HFFc6 (cell line): ENCODE data around the gene FAM131A. TPM values are rescaled to one million over a fixed set of nuclear protein-coding genes. Genes with fewer than 3 reads are reported as not detected.

Experiments
- DNase-seq: peaks from one replicate; pipeline ENCODE4 v3.0.0-alpha.2; 2018
- H3K27ac Mint-ChIP-seq: 2 replicates; pipeline ENCODE4 v1.8.0; 2020; ENCODE audit warnings: mild to moderate bottlenecking, mixed read lengths
- H3K27me3 Mint-ChIP-seq: 2 replicates; pipeline ENCODE4 v1.8.0; 2021; ENCODE audit warnings: mild to moderate bottlenecking, moderate library complexity, mixed read lengths; ENCODE audit not compliant: insufficient read depth
- H3K36me3 Mint-ChIP-seq: 2 replicates; pipeline ENCODE4 v1.8.0; 2021; ENCODE audit warnings: low read depth, mixed read lengths
- H3K4me1 Mint-ChIP-seq: 2 replicates; pipeline ENCODE4 v1.8.0; 2020; ENCODE audit warnings: low read depth, mixed read lengths
- H3K4me3 Mint-ChIP-seq: 2 replicates; pipeline ENCODE4 v1.8.0; 2020; ENCODE audit warnings: mild to moderate bottlenecking, moderate library complexity, mixed read lengths
- H3K9me3 Mint-ChIP-seq: 2 replicates; pipeline ENCODE4 v1.8.0; 2020; ENCODE audit warnings: mild to moderate bottlenecking, mixed read lengths
- total RNA-seq, 6 experiments: library from RNA; stranded (reverse); fragmentation: NEBNext Ultra II Directional; extraction: Animal tissue kit (Norgen Biotek cat#: 25700); gene quantifications; 2 replicates in 1 of 6; 3 replicates in 5 of 6; pipeline ENCODE4 v1.2.3, GENCODE V29; 2021
- TF ChIP-seq, protein P1 (sequence below): fragments of 200-600 bp; sonication (generic); IDR thresholded peaks from 2 replicates; pipeline ENCODE4 v1.5.0; 2021; ENCODE audit warnings: antibody characterized with exemption, mild to moderate bottlenecking

Gene FAM131A
- total RNA-seq, 6 experiments from 2014 or later = 11.2 to 13.6 (median 11.9) TPM

DNA sequence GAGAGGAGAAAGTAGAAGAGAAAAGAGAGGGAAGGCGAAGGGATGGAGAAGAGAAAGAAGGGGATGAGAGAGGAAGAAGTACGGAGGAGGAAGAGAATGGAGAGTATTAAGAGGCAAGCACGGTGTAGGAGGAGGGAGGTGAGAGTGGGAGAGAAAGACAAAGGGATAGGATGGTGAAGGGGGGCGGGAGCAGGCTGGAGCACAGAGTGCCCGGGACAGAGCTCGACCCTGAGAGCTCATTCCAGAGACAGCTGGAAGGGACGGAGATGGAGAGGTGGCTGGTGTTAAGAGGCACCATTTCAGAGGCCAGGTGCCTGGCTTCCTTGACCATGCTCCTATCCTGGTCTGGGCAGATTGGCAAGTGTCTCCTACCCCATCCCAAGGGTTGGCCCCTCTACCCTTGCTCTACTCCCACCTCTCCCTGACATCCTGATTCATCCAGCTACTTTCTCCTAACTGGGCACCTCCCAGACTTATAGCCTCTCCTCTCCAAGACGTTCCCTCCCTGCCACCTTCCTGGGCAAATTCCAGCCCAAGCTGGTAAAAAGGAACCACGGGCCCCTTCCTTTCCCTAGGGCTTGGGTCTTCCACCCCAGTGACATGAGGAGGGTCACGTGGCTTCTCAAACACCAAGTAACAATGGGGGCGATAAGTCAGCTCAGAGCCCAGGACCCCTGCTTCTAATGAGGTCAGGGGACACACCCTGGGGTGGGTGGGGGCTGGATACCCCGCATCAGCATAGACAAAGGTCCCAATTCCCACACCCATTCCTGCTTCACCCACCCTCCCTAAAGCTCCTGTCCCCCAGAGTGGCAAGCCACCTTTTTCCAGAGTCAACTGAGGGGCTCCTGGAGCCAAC lies 22.9 kb downstream of the FAM131A start:
- H3K36me3 Mint-ChIP-seq = peaks cover 15% of the 10 kb centered on the region
- peaks cover 36% of the 10 kb centered on the region for H3K4me1 Mint-ChIP-seq
- H3K27me3 Mint-ChIP-seq = peaks cover 7% of the 10 kb centered on the region
- DNase-seq = no peak
- peak overlapping the region; percentile 91 for H3K4me3 Mint-ChIP-seq
- TF ChIP-seq, protein P1, sequence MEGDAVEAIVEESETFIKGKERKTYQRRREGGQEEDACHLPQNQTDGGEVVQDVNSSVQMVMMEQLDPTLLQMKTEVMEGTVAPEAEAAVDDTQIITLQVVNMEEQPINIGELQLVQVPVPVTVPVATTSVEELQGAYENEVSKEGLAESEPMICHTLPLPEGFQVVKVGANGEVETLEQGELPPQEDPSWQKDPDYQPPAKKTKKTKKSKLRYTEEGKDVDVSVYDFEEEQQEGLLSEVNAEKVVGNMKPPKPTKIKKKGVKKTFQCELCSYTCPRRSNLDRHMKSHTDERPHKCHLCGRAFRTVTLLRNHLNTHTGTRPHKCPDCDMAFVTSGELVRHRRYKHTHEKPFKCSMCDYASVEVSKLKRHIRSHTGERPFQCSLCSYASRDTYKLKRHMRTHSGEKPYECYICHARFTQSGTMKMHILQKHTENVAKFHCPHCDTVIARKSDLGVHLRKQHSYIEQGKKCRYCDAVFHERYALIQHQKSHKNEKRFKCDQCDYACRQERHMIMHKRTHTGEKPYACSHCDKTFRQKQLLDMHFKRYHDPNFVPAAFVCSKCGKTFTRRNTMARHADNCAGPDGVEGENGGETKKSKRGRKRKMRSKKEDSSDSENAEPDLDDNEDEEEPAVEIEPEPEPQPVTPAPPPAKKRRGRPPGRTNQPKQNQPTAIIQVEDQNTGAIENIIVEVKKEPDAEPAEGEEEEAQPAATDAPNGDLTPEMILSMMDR = no peak
- no peaks in the 10 kb centered on the region for H3K9me3 Mint-ChIP-seq
- H3K27ac Mint-ChIP-seq = peak overlapping the region; percentile 72

GRCh38 chr3:184360929-184361531 lies 23.6 kb downstream of the FAM131A start:
- peak overlapping the region; percentile 72 for H3K27ac Mint-ChIP-seq
- peaks cover 12% of the 10 kb centered on the region for H3K36me3 Mint-ChIP-seq
- H3K27me3 Mint-ChIP-seq = peaks cover 6% of the 10 kb centered on the region
- no peak for DNase-seq
- H3K4me3 Mint-ChIP-seq = peak overlapping the region; percentile 91
- peaks cover 29% of the 10 kb centered on the region for H3K4me1 Mint-ChIP-seq
- no peaks in the 10 kb centered on the region for H3K9me3 Mint-ChIP-seq
- TF ChIP-seq, protein P1 = no peak

DNA sequence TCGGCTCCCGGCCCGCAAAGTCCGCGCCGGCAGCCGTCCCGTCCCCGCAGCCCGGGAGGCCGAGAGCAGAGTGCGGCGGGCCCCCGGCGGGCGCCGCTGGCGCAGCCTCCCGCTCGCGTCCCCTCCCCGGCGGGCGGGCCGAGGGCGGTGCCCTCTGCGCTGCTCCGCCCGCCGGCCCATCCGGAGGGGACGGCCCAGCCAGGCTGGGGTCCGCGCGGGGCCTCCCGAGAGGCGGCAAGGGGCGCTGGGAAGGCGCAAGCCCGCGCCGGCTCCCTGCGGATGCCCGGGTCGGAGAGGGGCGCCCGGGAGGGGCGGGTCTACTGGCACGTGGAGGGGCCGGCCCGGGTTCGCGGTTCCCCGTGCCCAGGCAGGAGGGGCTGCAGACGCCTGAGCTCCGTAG lies 24.1 kb downstream of the FAM131A start, which contains the start of the genes CLCN2 and POLR2H:
CLCN2 (minus strand) TSS at position 74 of the 400 bp plus-strand sequence. CDS start 126 bp downstream, outside the sequence.
POLR2H (plus strand) TSS at position 179 of the 400 bp plus-strand sequence. CDS start 1,783 bp downstream, outside the sequence.
- H3K27me3 Mint-ChIP-seq = peaks cover 6% of the 10 kb centered on the region
- TF ChIP-seq, protein P1 = no peak
- no peaks in the 10 kb centered on the region for H3K9me3 Mint-ChIP-seq
- peak within 1 kb of the TSS; percentile 99 for H3K4me3 Mint-ChIP-seq
- peaks cover 12% of the 10 kb centered on the region for H3K36me3 Mint-ChIP-seq
- H3K27ac Mint-ChIP-seq = peak within 1 kb of the TSS; percentile 99
- DNase-seq = no peak
- H3K4me1 Mint-ChIP-seq = peaks cover 32% of the 10 kb centered on the region

DNA sequence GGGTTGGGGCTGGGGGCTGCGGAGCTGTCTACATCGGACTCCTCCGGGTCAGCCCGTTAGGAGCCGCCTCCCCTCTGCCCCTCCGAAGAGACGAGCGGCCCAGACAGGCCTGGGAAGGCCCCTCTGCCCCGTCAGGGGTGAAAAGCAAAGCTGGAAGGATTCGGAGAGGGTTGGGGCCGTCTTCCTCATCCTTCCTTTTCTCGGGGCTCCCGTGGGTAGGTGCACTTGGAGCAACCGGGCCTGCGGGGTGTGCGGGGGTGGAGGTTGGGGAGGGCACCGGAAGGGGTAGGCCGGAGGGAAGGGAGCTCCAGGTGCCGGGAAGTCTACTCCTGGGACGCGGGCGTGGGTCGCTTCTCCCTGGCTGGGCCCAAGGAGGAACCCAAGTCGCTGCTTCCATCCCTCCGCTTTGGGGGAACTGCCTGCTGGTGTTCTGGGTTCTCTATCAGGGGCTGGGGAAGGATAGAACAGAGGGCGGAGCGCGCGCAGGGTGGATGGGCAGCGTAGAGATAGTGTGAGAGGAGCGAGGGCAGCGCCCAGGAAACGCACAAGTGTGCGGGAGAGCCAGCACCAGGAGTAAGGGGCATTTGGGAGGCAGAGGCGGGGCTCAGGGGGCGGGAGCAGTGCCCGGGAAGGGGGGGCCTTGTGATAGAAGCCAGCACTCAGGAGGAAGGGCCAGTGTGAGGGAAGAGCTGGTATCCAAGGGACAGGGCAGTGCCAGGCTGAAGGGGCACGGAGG lies 24.7 kb downstream of the FAM131A start:
- peak; percentile 53 for DNase-seq
- TF ChIP-seq, protein P1 = no peak
- H3K27me3 Mint-ChIP-seq = peaks cover 6% of the 10 kb centered on the region
- H3K9me3 Mint-ChIP-seq = no peaks in the 10 kb centered on the region
- H3K4me1 Mint-ChIP-seq = peaks cover 37% of the 10 kb centered on the region
- peaks cover 18% of the 10 kb centered on the region for H3K36me3 Mint-ChIP-seq
- peak overlapping the region; percentile 99 for H3K27ac Mint-ChIP-seq
- peak overlapping the region; percentile 99 for H3K4me3 Mint-ChIP-seq
